ENCODE results near the gene LGR6.

DNA sequence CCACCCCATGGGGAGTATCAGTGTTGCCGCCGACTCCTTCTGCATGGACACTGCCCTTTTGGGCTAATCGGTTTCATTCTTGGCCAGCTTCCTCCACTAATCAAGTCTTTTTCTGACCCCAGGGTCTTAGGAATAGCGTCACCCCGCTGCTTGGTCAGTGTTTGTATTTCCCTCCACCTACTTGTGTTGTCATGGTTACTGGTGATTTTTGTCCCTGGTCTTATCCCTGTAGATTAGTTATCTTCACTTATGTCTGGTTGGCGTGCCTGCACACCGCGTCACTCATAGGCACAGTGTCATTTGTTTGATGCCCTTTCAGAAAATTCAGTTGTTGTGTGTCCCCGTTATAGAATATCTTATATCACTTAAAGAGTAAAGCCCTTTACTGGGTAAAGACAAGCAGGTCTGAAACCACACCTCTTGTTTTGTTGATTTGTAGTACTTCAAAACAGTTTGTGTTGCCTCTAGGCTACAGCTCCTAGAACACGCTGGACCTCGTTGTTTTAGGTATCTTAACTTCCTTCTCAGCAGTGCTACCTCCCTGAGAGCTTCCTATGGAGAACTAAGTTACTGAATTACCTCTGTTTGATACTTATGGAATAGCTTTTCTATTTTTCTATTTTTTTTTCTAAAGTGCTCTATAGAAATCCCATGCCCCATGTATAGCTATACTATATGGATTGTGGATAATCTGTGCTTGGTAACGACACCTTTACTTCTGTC lies 155.8 kb downstream of the LGR6 start:
- TF ChIP-seq ZNF70 (CRISPR knock-in tag; IDR thresholded peaks at IDR 0.05) (no peak), ZFP3 (CRISPR knock-in tag; IDR thresholded peaks at IDR 0.05) (no peak), ZFP30 (CRISPR knock-in tag; IDR thresholded peaks at IDR 0.05) (no peak), ZNF565 (CRISPR knock-in tag; conservative IDR thresholded peaks at IDR 0.05; ENCODE audit: low read depth) (no peak), TCF4 (CRISPR knock-in tag; IDR thresholded peaks at IDR 0.05; ENCODE audit: borderline replicate concordance) (no peak), ESRRG (CRISPR knock-in tag; IDR thresholded peaks at IDR 0.05) (no peak), TOX (CRISPR knock-in tag; IDR thresholded peaks at IDR 0.05; ENCODE audit: borderline replicate concordance) (no peak), ARNTL (CRISPR knock-in tag; IDR thresholded peaks at IDR 0.05; ENCODE audit: borderline replicate concordance, low read depth) (no peak), RARB (CRISPR knock-in tag; IDR thresholded peaks at IDR 0.05) (no peak), ZC3H10 (CRISPR knock-in tag; IDR thresholded peaks at IDR 0.05) (no peak)
- TF ChIP-seq, protein P1, sequence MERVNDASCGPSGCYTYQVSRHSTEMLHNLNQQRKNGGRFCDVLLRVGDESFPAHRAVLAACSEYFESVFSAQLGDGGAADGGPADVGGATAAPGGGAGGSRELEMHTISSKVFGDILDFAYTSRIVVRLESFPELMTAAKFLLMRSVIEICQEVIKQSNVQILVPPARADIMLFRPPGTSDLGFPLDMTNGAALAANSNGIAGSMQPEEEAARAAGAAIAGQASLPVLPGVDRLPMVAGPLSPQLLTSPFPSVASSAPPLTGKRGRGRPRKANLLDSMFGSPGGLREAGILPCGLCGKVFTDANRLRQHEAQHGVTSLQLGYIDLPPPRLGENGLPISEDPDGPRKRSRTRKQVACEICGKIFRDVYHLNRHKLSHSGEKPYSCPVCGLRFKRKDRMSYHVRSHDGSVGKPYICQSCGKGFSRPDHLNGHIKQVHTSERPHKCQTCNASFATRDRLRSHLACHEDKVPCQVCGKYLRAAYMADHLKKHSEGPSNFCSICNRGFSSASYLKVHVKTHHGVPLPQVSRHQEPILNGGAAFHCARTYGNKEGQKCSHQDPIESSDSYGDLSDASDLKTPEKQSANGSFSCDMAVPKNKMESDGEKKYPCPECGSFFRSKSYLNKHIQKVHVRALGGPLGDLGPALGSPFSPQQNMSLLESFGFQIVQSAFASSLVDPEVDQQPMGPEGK (CRISPR knock-in tag; IDR thresholded peaks at IDR 0.05; ENCODE audit: borderline replicate concordance) = no peak
- TF ChIP-seq, protein P2, sequence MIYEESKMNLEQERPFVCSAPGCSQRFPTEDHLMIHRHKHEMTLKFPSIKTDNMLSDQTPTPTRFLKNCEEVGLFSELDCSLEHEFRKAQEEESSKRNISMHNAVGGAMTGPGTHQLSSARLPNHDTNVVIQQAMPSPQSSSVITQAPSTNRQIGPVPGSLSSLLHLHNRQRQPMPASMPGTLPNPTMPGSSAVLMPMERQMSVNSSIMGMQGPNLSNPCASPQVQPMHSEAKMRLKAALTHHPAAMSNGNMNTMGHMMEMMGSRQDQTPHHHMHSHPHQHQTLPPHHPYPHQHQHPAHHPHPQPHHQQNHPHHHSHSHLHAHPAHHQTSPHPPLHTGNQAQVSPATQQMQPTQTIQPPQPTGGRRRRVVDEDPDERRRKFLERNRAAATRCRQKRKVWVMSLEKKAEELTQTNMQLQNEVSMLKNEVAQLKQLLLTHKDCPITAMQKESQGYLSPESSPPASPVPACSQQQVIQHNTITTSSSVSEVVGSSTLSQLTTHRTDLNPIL (CRISPR knock-in tag; IDR thresholded peaks at IDR 0.05; ENCODE audit: low read depth) = no peak
- TF ChIP-seq, protein P3, sequence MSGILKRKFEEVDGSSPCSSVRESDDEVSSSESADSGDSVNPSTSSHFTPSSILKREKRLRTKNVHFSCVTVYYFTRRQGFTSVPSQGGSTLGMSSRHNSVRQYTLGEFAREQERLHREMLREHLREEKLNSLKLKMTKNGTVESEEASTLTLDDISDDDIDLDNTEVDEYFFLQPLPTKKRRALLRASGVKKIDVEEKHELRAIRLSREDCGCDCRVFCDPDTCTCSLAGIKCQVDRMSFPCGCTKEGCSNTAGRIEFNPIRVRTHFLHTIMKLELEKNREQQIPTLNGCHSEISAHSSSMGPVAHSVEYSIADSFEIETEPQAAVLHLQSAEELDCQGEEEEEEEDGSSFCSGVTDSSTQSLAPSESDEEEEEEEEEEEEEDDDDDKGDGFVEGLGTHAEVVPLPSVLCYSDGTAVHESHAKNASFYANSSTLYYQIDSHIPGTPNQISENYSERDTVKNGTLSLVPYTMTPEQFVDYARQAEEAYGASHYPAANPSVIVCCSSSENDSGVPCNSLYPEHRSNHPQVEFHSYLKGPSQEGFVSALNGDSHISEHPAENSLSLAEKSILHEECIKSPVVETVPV (CRISPR knock-in tag; IDR thresholded peaks at IDR 0.05) = no peak
